GM19324 (cell line): ENCODE measurements around the gene SPON1.

Experiments
- ATAC-seq: cut with Tn5 transposase; IDR thresholded peaks from one replicate; pipeline ENCODE4 v1.9.1; 2021; ENCODE audit warnings: mild to moderate bottlenecking, moderate library complexity; ENCODE audit not compliant: unreplicated experiment, low FRiP score

The SPON1 gene

DNA sequence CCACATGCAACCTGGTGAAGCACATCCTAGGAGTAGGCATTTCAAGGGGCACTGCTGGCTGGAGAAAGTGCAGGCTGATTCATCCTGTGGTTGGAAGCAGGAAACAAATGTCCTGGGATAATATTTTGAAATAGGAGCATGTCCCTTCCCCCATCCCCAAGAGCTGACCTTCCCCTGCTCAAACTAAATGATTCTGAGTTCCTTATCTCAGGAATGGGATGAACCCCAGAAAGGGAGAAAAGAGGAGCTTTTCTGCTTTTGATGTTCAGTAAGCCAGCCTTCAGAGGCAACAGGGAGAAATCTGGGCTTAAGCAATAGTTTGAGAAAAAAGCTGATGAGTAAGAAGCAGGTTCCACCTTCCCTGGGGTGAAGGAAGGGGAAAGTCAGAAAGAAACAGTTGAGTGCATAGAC lies 19.5 kb upstream of the SPON1 start:
- no peak for ATAC-seq

DNA sequence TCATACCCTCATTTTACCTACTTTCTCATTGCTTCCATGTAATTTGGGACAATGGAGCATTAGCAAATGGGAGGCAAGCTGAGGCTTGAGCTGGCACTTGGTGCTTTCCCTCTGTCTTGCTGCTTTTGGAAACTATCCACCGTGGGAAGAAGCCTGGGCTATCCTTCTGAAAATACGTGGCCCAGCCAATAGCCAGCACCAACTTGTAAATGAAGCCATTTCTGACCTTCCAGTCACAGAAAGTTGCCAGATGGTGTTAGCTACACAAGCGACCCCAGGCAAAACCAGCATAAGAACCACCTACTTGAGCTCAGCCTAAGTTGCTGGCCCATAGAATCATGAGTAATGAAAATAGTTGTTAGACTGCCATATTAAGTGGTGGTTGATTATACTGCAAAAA lies 18.5 kb upstream of the SPON1 start:
- no peak for ATAC-seq

DNA sequence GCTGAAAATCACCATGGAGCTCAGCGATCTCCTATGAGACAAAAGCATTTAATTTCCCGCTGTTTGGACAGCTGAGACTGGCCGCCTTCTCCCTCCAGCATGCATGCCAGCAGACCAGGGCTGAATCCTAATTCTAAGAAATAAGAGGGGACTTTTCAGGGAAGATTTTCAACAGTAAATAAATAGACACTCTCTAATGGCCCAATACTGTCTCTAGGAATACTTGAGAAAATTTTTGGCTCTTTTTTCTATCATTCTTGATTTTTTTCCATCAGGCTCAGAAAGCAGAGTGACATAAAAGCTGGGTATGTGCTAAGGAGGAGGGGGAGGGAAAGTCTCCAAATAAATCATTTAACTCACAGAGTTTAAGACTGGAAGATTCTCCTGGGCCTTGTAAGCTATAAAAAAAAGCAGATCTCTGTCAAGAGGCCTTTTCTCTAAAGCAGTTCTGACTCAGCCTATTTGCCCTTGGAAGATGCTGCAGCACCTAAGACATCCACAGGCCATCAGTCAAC lies 17.6 kb upstream of the SPON1 start:
- no peak for ATAC-seq

DNA sequence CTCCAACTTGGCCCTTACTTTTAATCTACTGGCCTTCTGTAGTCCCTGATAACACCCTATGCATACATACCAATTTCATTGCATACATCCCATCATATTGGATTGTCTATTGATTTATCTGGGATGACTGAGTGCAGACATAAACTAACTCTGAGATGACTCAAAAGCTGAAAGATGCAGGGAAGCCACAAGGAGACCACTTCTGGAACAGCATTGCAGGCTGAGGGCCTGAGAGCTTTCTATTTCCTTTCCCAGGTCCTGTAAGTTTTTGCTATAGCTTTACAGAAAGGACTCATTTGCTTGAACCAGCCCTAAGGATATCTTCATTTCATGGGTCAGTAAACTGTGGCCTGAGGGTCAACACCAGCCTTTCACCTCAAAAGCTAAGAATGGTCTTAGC lies 15.1 kb upstream of the SPON1 start:
- ATAC-seq, result no peak

DNA sequence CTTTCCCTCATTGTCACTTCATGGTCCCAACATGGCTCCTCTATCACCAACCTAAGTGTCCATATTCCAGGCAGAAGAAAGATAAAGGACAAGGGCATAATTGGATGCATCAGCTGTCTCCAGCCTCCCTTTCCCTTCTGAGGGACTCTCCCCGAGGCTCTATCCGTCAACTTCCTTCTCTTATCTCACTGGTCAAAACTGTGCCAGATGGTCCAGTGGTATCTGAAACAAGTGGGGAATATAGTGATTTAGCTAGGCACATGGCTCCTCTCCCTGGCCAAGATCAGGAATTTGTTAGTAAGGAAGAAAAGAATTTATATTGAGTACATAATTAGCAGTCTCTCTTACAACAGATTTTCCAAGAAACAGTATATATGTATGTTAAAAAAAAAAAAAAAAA lies 12.6 kb upstream of the SPON1 start:
- no peak for ATAC-seq

DNA sequence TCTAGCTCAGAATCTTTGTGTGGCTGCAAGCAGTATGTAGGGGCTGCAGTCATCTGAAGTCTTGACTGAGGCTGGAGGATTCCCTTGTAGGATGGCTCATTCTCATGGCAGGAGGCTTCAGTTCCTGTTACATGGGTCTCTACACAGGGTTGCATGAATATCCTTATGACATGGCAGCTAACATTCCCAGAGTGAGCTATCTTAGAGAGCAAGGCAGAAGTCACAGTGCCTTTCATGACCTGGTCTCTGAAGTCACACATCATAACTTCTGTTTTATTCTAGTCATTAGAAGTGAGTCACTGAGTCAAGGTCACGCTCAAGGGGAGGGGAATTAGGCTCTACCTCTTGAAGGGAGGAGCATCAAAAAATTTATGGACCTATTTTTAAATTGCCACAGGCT lies 10.3 kb upstream of the SPON1 start:
- no peak for ATAC-seq

DNA sequence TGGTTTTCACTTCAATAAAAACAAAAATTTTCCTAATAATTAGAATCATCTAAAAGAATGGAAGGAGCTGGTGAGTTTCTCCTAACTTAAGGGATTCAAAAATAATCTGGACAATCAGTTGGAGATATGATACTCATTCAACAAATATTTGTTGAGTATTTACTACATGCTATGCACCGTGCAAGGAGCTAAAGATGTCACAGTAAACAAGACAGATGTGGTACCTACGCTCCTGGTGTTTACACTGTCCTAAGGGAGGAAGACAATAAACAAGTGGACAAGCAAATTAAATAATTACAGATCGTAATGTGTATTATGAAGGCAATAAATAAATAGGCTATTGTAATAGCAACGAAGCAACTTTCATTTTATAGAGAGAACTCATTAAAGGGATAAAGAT lies 9.9 kb upstream of the SPON1 start:
- no peak for ATAC-seq

DNA sequence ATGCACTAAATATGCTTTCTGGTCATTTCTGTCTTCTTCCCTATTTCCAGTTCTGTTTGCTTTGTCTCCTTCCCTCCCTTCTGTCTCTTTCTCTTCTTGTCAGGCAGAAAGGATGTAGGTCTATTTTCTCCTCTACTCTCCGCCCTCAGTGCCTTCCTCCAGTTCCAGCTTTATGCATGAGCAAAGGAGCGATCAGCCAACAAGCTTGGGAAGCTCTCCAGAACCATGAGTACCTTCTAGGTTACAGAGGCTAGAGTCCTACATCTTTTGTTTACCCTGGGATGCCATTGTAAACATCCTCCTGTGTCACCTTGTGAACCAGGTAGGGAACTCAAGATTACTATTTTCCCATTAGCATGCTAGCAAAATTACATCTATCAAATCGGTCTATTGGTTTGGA lies 7.9 kb upstream of the SPON1 start:
- no peak for ATAC-seq

DNA sequence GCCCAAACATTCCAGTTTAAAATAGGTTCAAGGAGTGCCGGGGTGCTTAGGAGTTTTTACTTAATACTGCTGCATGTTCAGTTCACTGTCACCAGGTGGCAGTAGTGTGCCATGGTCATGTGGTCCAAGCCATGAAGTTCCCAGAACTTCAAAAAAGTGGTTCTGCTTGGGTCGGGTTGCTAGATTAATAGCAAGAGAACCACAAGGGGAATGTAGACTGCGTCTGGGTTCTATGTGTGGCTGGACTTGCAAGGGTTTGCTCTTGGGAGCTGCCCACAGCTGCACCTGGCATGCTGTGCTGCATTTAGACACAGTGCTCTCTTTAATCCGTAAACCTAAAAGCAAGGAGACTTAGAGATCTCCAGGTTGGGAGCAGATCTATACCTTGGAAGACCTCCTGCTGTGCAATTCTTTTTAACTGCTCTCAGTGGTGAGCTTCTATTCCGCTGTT lies 6.5 kb upstream of the SPON1 start:
- ATAC-seq, result no peak

DNA sequence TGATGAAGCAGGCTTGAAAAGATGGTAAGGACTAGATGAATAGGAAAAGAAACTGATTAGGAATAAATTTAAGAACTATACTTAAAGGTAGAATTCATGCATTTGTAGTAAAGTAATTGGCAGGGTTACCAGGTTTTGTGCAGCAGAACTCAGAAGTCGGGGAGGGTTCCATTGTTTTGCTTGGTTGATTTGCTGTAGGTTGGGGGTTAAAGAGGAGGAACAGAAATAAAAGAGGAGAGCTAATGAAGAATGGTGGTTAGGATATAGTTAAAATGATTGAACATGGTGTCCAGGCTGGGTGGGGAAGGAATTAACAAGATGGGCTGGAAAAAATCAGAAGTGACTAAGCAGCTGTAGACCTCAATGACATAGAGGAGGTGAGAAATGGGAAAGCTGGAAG lies 5.5 kb upstream of the SPON1 start:
- ATAC-seq, result no peak

DNA sequence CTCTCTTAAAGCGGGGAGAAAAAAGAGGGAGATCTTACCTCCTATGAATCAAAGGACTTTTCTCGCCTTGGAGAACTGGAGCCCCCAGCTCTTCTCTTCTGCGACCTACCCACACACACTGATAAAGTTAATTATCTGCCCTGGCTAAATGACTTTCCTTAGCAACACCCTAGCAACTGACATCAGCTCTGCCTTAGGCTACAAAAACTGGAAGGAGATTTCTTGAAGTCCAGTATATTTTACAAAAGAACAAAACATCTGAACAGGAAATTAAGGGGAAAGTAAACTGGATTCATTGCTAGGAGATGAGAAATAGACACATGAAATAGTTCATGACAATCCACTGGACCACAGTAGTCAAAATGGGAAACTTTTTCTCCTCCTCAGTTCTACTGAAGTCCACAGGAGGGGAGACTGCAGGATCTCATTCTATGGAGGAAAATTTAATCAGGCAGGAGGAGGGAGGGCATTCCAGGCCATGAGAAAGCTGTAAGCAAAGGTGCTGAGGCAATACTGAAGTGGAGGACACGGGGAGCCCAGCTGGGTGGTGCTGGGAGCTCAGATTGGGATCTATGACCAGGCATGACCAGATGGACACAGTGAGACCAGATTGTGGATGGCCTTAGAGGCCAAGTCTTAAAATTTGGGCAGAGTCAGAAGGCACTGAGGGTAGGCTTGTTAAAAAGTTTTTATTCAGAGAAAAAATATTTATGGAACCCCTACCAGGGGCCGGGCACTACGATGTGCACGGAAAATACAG lies 3.7 kb upstream of the SPON1 start:
- ATAC-seq, result no peak

DNA sequence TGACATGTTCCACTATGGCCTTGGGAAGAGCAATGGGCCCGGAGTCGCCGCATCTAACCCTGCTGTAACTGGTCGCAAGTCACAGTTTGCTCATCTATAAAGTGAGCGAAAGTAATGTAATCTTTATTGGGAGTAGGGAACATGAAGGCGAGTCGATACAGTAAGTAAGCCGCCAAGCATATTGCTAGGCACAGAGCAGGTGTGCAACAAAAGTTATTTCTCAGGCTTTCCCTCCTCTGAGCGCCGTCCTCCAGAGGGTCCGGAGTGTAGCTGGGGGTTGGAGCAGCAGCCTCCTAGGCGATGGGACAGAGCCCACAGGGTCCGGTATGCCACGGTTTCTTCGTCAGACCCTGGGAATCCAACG lies 343 bp upstream of the SPON1 start:
- ATAC-seq, result no peak

DNA sequence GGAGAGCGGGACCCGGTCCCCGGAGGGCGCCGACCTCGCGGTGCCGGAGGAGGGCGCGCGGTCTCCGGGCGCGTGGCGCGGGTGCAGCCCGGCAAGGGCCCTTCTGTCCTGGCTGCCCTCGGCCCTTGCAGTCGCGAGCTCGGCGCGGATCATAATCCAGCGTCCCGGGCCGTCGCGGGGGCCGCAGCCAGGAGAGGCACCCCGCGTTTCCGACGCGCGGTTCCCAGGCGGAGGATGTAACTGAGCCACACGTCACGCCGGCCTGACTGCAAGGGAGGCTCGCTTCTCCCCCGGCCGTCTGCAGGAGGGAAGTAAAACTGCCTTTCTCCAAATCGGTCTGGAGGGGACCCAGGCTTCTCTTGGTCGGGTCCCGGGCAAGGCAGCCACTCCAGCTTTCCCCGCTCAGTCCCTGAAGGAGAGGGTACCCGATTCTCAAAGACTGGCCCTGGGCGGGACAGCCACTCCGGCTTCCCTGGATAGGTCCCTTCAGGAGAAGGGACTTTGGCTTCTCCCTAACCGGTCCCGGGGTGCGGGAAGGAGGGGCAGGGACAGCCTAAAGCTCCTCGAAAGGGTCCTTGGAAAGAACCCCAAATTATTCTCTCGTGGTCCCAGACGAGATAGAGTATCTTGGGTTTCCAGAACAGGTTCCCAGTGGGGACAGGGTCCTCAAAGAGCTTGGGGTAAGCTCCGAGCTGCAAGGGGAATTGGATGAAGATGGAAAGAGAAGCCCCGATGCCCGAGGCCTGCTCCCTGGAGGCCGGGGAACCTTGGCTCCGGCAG lies 836 bp downstream of the SPON1 start:
- ATAC-seq, result no peak

DNA sequence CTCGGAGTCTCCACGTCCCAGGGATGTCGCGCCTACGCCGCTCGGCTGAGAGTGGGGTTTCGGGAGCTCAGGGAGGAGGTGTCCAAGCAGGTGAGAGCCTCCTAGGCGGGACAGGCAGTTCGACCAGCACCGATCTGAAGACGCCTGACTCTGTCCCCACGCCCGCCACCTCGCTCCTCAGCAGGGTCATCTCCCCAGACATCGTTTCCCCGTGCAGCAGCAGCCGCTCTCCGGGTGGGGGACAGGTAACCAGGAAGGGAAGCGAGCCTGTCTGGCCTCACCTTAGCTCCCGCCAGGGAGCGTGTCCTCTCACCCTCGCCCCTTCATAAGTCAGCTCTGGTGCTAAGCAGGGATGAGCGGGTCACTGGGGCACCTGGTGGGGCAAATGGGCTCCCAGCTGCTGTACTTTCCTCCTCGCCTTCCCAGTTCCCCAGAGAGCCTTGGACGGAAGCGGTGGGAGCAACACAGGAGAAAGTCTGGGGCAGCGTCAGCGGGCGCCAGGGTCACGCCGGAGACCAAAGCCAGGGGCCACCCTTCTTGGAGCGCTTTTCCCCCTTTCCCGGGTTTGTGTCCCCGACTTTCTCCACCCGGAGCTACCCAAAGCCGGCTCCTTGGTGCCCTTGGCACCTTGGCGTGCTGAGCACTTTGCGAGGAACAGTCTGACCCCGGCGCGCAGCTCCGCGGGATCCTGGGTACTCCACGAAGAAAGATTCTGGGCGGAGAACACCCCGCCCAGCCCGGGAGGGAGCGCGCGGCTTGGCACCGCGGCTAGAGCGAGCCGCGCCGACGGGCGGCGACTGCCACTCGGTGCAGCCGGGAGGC lies 1.6 kb downstream of the SPON1 start:
- ATAC-seq, result no peak

DNA sequence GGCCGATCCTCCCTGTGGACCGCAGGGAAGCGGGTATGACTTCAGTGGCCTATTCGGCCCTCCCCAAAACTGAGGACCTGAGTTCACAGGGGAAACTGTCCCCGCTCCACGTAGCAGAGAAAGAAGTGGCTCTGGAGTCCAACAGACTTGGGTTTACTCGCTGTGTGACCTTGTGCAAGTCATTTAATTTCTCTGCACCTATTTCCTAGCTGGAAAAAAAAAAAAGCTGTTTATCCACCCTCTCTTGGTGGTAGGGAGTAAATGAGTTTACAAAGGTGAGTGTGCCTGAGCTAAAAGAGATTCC lies 2.2 kb downstream of the SPON1 start:
- ATAC-seq, result no peak

DNA sequence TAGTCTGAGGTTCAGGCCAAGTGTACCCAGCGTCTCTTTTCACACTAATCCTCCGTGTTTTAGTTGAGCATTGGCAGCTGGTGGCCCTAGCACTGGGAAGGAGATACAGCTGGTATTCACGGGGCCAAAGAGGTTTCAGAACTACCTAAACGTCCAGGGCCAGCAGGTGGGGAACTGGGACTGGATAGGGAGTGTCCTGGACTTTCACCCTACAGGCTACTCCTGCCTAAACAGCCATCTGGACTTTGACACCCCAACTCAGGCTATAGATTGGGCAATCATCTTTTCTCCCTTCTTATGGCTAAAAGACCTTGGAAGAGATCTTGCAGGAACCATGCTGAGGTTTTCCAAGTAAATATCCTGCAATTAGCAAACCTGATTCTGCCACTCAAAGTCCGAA lies 2.8 kb downstream of the SPON1 start:
- no peak for ATAC-seq

DNA sequence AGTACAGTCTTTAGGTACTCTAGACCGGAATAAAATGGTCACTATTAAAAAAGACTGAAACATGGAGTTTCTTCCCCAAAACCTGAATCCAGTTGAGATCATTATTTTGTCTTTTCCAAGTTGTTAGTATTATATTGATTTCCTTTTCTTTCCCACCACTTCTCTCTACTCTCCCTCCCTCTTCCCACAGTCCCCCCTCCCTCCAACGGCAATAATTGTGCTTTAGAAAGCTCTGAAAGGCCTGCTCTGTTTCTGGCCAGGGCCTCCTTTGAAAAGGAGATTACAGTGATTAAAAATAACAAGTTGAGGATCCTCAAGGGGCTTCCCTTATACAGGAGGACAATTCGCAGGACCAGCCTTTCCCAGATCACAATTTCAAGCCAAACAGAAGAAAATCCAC lies 3.5 kb downstream of the SPON1 start:
- ATAC-seq, result no peak

DNA sequence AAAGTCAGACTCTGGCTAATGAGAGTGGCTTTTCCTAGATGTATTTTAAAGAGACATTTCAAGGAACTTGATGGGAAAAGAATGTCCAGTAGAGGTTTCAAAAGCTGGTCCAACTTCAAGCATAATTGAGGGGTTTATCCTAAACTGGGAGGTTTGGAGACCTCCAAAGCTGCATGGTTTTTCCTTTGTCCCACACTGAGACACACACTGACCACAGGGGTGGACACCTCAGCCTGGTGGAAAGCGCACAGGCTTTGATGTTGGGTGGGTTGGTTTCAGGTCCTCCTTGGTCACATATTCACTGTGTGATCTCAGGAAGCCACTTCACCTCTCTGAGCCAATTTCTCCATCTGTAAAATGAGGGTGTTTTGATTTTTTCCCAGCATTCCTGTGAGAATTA lies 4.0 kb downstream of the SPON1 start:
- ATAC-seq, result no peak

DNA sequence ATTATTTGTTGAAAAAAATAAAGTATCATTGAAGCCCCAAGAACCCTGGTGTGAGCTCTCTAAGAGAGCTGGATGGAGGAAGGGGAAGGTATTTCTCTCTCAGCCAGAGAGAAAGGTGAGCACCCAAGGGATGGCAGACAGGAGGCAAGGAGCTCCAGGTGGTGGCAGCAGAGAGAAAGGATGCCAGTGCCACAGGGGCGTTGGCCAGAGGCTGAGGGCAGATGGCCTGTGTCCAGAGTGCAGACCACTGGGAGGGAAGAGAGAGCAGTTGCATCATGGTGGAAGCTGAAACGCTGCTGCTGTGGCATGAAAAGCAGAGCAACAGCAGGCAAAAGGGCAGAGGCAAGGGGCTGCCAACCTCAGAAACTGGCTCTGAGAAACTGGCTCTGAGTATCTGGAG lies 8.5 kb downstream of the SPON1 start:
- no peak for ATAC-seq

DNA sequence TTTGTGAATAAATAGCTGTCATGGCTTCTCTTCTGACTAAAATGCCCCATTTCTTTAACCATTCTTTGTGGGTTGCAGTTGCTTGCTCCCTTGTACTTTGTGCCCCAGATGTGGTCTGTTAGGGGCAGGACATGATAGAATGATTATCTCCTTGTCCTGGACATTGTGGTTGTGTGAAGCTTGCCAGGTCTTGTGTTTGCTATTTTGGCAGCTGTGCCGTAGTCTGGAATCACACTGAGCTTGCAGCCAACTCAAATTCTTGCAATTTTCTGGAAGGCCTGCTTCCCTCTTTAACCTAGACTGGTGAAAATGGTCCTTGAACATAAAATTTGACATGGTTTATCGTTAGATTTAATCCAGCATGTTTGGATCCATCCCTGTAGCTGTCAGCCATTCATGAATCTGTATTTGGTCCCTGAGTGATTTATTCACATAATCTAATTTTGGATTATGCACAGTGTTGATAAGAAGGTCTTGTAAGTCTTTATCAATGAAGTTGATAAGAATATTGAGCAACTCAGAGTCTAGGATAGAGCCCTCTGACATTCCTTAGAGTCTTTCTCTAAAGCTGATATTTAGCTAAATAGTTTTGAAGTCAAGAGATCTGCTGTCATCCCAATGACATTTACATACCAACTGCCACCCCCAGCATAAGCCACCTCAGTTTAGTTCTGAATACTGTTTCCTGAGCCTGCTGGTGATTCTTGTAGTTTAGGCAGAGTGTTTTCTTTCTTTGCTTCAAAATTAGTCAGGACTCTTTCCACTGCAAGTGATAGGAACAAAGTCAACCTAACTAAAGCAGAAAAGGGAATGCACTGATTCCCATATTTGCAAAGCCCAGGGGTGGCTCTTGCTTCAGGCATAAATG lies 9.8 kb downstream of the SPON1 start:
- ATAC-seq, result no peak
